ENCODE measurements around the gene CSTF2T.
"Not testable (repeated sequence)": the region's sequence is repeated elsewhere in the genome, so short reads cannot be mapped to it uniquely, and the experiment has no call there.

Gene CSTF2T

GRCh38 chr10:51698473-51699063 is 827 bp downstream of the CSTF2T start:
- DNase-seq (ENCODE audit: low read depth in 2 of 2, low spot score in 1 of 2): no peak

GRCh38 chr10:51696251-51696650 is 3.1 kb downstream of the CSTF2T start:
- no peak for DNase-seq (ENCODE audit: low read depth in 2 of 2, low spot score in 1 of 2)

GRCh38 chr10:51694086-51694768 is 5.2 kb downstream of the CSTF2T start:
- no peak for DNase-seq (ENCODE audit: low read depth in 2 of 2, low spot score in 1 of 2)

- no peak for DNase-seq (ENCODE audit: low read depth in 2 of 2, low spot score in 1 of 2)
These were observed 8.3 kb downstream of the CSTF2T start for GRCh38 chr10:51691135-51691534.

- no peak for DNase-seq (ENCODE audit: low read depth in 2 of 2, low spot score in 1 of 2)
These were observed 9.9 kb downstream of the CSTF2T start for GRCh38 chr10:51689536-51689935.

GRCh38 chr10:51688826-51689225 is 10.6 kb downstream of the CSTF2T start:
- not testable (repeated sequence) for DNase-seq (ENCODE audit: low read depth in 2 of 2, low spot score in 1 of 2)

GRCh38 chr10:51687296-51687695 is 12.1 kb downstream of the CSTF2T start:
- DNase-seq (ENCODE audit: low read depth in 2 of 2, low spot score in 1 of 2): no peak

GRCh38 chr10:51685768-51686167 is 13.6 kb downstream of the CSTF2T start:
- no peak for DNase-seq (ENCODE audit: low read depth in 2 of 2, low spot score in 1 of 2)

- DNase-seq (ENCODE audit: low read depth in 2 of 2, low spot score in 1 of 2): no peak
These were observed 16.2 kb downstream of the CSTF2T start for GRCh38 chr10:51683031-51683691.

GRCh38 chr10:51679841-51680240 is 19.6 kb downstream of the CSTF2T start:
- no peak for DNase-seq (ENCODE audit: low read depth in 2 of 2, low spot score in 1 of 2)

- no peak for DNase-seq (ENCODE audit: low read depth in 2 of 2, low spot score in 1 of 2)
These were observed 24.3 kb downstream of the CSTF2T start for GRCh38 chr10:51675088-51675487.

GRCh38 chr10:51672039-51672535 is 27.3 kb downstream of the CSTF2T start:
- no peak for DNase-seq (ENCODE audit: low read depth in 2 of 2, low spot score in 1 of 2)

GRCh38 chr10:51669041-51669440 is 30.4 kb downstream of the CSTF2T start:
- no peak for DNase-seq (ENCODE audit: low read depth in 2 of 2, low spot score in 1 of 2)

- no peak for DNase-seq (ENCODE audit: low read depth in 2 of 2, low spot score in 1 of 2)
These were observed 31.1 kb downstream of the CSTF2T start for GRCh38 chr10:51668336-51668689.

- DNase-seq (ENCODE audit: low read depth in 2 of 2, low spot score in 1 of 2): no peak
These were observed 31.6 kb downstream of the CSTF2T start for GRCh38 chr10:51667678-51668335.

- DNase-seq (ENCODE audit: low read depth in 2 of 2, low spot score in 1 of 2): no peak
These were observed 32.9 kb downstream of the CSTF2T start for GRCh38 chr10:51666456-51666855.

- DNase-seq (ENCODE audit: low read depth in 2 of 2, low spot score in 1 of 2): no peak
These were observed 36.3 kb downstream of the CSTF2T start for GRCh38 chr10:51663086-51663485.

- DNase-seq (ENCODE audit: low read depth in 2 of 2, low spot score in 1 of 2): no peak
These were observed 40.1 kb downstream of the CSTF2T start for GRCh38 chr10:51659344-51659743.

GRCh38 chr10:51658000-51658399 is 41.4 kb downstream of the CSTF2T start:
- DNase-seq (ENCODE audit: low read depth in 2 of 2, low spot score in 1 of 2): no peak

- DNase-seq (ENCODE audit: low read depth in 2 of 2, low spot score in 1 of 2): no peak
These were observed 42.9 kb downstream of the CSTF2T start for GRCh38 chr10:51656503-51656902.

GRCh38 chr10:51654918-51655317 is 44.5 kb downstream of the CSTF2T start:
- no peak for DNase-seq (ENCODE audit: low read depth in 2 of 2, low spot score in 1 of 2)

- no peak for DNase-seq (ENCODE audit: low read depth in 2 of 2, low spot score in 1 of 2)
These were observed 46.4 kb downstream of the CSTF2T start for GRCh38 chr10:51653025-51653424.

All from stimulated activated CD8-positive, alpha-beta memory T cell treated with anti-CD3 and anti-CD28 coated beads, Interleukin-4, amount 100 ng/mL, for 1 hour (primary cell).